Suprapubic skin (tissue), 4 donors: Measurements from ENCODE around the gene GOSR1. TPM values are rescaled to one million over a fixed set of nuclear protein-coding genes. Genes with fewer than 3 reads are reported as not detected.

Experiments
- DNase-seq, 2 donors: peaks; one replicate each; pipeline ENCODE4 v3.0.0-alpha.2; 2019; ENCODE audit warnings: low spot score in 2 of 2
- H3K27ac ChIP-seq: fragments of 200-600 bp; sonication (generic); one replicate; pipeline ENCODE4 v1.5.1; 2019
- H3K27me3 ChIP-seq: fragments of 200-600 bp; sonication (generic); one replicate; pipeline ENCODE4 v1.5.1; 2019
- H3K36me3 ChIP-seq: fragments of 200-600 bp; sonication (generic); one replicate; pipeline ENCODE4 v1.5.1; 2019
- H3K4me1 ChIP-seq: fragments of 200-600 bp; sonication (generic); one replicate; pipeline ENCODE4 v1.5.1; 2019
- H3K4me3 ChIP-seq: fragments of 200-600 bp; sonication (generic); one replicate; pipeline ENCODE4 v1.5.1; 2019; ENCODE audit warnings: mild to moderate bottlenecking
- H3K9me3 ChIP-seq: fragments of 200-600 bp; sonication (generic); one replicate; pipeline ENCODE4 v1.5.1; 2019
- CTCF ChIP-seq, 2 donors: fragments of 200-600 bp in 1 of 2; fragments of 450-650 bp in 1 of 2; sonication (generic) in 1 of 2; IDR thresholded peaks; one replicate each; pipeline ENCODE4 v1.5.1; 2016 to 2019; ENCODE audit warnings: antibody characterized with exemption in 2 of 2, mild to moderate bottlenecking in 1 of 2, moderate library complexity in 1 of 2
- EP300 ChIP-seq: sonication (generic); formaldehyde crosslinking; IDR thresholded peaks from one replicate; pipeline ENCODE4 v1.6.1; 2017; ENCODE audit warnings: antibody characterized with exemption
- POLR2A ChIP-seq, 2 donors: fragments of 450-650 bp; IDR thresholded peaks; one replicate each; pipeline ENCODE4 v1.6.1; 2017; ENCODE audit warnings: antibody characterized with exemption in 2 of 2, mild to moderate bottlenecking in 2 of 2, moderate library complexity in 2 of 2
- POLR2AphosphoS5 ChIP-seq, 3 donors: sonication (generic); formaldehyde crosslinking; IDR thresholded peaks; one replicate each; pipeline ENCODE4 v1.6.1; 2017; ENCODE audit warnings: antibody characterized with exemption in 3 of 3
- WGBS: methylation state at CpG from one replicate; pipeline ENCODE4 v1.1.5; 2018; 5-methylcytosine and 5-hydroxymethylcytosine counted together
- total RNA-seq, 4 donors: library from RNA; depleted of rRNA; stranded (reverse); fragments of >200 nt; gene quantifications; one replicate each; pipeline ENCODE4 v1.1.0, GENCODE V29; 2016

The GOSR1 gene
- total RNA-seq, 4 donors from 2014 or later: 24.0 to 54.2 (median 47.6) TPM

GRCh38 chr17:30495586-30495985, 18.4 kb downstream of the GOSR1 start:
- Histone ChIP-seq H3K36me3 (peaks cover 94% of the 10 kb centered on the region), H3K4me3 (no peak overlapping the region)
- no peak for DNase-seq

GRCh38 chr17:30503558-30503957, 26.4 kb downstream of the GOSR1 start:
- Histone ChIP-seq H3K4me3 (no peak overlapping the region), H3K36me3 (peaks cover 66% of the 10 kb centered on the region), H3K9me3 (no peaks in the 10 kb centered on the region), H3K4me1 (no peaks in the 10 kb centered on the region), H3K27me3 (no peaks in the 10 kb centered on the region), H3K27ac (no peak overlapping the region)
- TF ChIP-seq POLR2A (IDR thresholded peaks at IDR 0.05) (no peak), EP300 (no peak), POLR2AphosphoS5 (IDR thresholded peaks at IDR 0.05) (no peak), CTCF (IDR thresholded peaks at IDR 0.05) (no peak)
- DNase-seq: no peak
- WGBS: 92% methylated on average over 4 of the region's 4 CpGs

More at GRCh38 chr17:30495586-30495985, 18.4 kb downstream of the GOSR1 start:
- no peaks in the 10 kb centered on the region for H3K9me3 ChIP-seq
- TF ChIP-seq CTCF (IDR thresholded peaks at IDR 0.05) (no peak), EP300 (no peak), POLR2AphosphoS5 (IDR thresholded peaks at IDR 0.05) (no peak), POLR2A (IDR thresholded peaks at IDR 0.05) (no peak)
- no peaks in the 10 kb centered on the region for H3K27me3 ChIP-seq
- H3K27ac ChIP-seq: no peak overlapping the region
- H3K4me1 ChIP-seq: no peaks in the 10 kb centered on the region

- no peaks in the 10 kb centered on the region for H3K4me1 ChIP-seq
- 97% methylated on average over 6 of the region's 6 CpGs for WGBS
- no peaks in the 10 kb centered on the region for H3K9me3 ChIP-seq
- H3K27me3 ChIP-seq: no peaks in the 10 kb centered on the region
- no peak overlapping the region for H3K4me3 ChIP-seq
- DNase-seq: no peak
- no peak for TF ChIP-seq POLR2AphosphoS5 (IDR thresholded peaks at IDR 0.05)
- TF ChIP-seq POLR2A (IDR thresholded peaks at IDR 0.05): no peak
- TF ChIP-seq CTCF (IDR thresholded peaks at IDR 0.05): no peak
- no peak for TF ChIP-seq EP300
- peaks cover 47% of the 10 kb centered on the region for H3K36me3 ChIP-seq
- no peak overlapping the region for H3K27ac ChIP-seq
Measured at GRCh38 chr17:30505868-30506417, 28.7 kb downstream of the GOSR1 start.

DNA sequence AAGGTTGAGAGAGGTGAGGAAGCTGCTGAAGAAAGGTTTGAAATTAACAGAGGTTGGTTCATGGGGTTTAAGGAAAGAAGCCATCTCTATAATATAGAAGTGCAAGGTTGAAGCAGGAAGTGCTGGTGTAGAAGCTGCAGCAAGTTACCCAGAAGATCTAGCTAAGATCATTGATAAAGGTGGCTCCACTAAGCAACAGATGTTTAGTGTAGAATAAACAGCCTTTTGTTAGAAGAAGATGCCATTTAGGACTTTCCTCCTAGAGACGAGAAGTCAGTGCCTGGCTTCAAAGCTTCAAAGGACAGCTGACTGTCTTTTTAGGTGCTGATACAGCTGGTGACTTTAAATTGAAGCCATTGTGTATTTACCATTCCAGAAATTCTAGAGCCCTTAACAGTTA, 29.3 kb downstream of the GOSR1 start:
- DNase-seq: no peak
- peaks cover 44% of the 10 kb centered on the region for H3K36me3 ChIP-seq
- H3K27ac ChIP-seq: no peak overlapping the region
- no peak overlapping the region for H3K4me3 ChIP-seq
- H3K4me1 ChIP-seq: no peaks in the 10 kb centered on the region
- H3K9me3 ChIP-seq: no peaks in the 10 kb centered on the region
- TF ChIP-seq POLR2A (IDR thresholded peaks at IDR 0.05) (no peak), POLR2AphosphoS5 (IDR thresholded peaks at IDR 0.05) (no peak), CTCF (IDR thresholded peaks at IDR 0.05) (no peak), EP300 (no peak)
- 82% methylated on average over 1 of the region's 1 CpG for WGBS
- H3K27me3 ChIP-seq: no peaks in the 10 kb centered on the region

DNA sequence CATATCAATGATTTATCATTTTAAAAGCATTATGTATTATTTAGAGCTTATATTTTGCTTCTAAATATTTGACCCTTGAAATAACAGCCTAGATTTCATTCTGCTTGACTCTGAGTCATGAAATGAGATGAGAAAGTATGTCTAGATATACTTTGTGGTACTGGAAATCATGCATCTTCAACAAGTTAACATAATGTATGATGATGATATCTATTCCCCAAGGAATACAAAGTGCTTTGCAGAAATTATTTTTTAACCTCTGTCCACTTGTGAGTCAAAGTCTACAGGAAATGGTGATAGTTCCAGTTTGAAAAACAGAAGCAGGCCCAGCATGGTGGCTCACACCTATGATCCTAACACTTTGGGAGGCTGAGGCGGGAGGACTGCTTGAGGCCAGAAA, 36.1 kb downstream of the GOSR1 start:
- DNase-seq: no peak

More for the DNA sequence above, 36.1 kb downstream of the GOSR1 start:
- Histone ChIP-seq H3K4me3 (no peak overlapping the region), H3K27ac (no peak overlapping the region), H3K27me3 (no peaks in the 10 kb centered on the region), H3K4me1 (no peaks in the 10 kb centered on the region), H3K9me3 (no peaks in the 10 kb centered on the region), H3K36me3 (peaks cover 44% of the 10 kb centered on the region)
- WGBS: 91% methylated on average over 1 of the region's 1 CpG
- no peak for TF ChIP-seq POLR2A (IDR thresholded peaks at IDR 0.05)
- no peak for TF ChIP-seq EP300
- no peak for TF ChIP-seq POLR2AphosphoS5 (IDR thresholded peaks at IDR 0.05)
- TF ChIP-seq CTCF (IDR thresholded peaks at IDR 0.05): no peak
